Breast epithelium (tissue), 4 donors: ENCODE measurements around the gene NQO2. TPM values are rescaled to one million over a fixed set of nuclear protein-coding genes. Genes with fewer than 3 reads are reported as not detected.
"Not testable (repeated sequence)": the region's sequence is repeated elsewhere in the genome, so short reads cannot be mapped to it uniquely, and the experiment has no call there.

Source experiments
- DNase-seq, 2 donors: peaks; one replicate each; pipeline ENCODE4 v3.0.0-alpha.2; 2019; ENCODE audit warnings: low spot score in 2 of 2
- H3K27ac ChIP-seq, 2 donors: fragments of 200-600 bp; sonication (generic) in 1 of 2; one replicate each; pipeline ENCODE4 v1.5.1; 2016 to 2019; ENCODE audit warnings: mild to moderate bottlenecking in 1 of 2
- H3K27me3 ChIP-seq, 2 donors: fragments of 200-600 bp; sonication (generic) in 1 of 2; one replicate each; pipeline versions ENCODE4 v1.5.1 to v1.6.0; 2017 to 2019; ENCODE audit warnings: control low read depth in 1 of 2, mild to moderate bottlenecking in 1 of 2
- H3K36me3 ChIP-seq: fragments of 200-600 bp; one replicate; pipeline ENCODE4 v1.5.1; 2019
- H3K4me1 ChIP-seq, 2 donors: fragments of 200-600 bp; sonication (generic); one replicate each; pipeline ENCODE4 v1.5.1; 2016 to 2019; ENCODE audit warnings: control low read depth in 1 of 2
- H3K4me3 ChIP-seq, 3 donors: fragments of 200-600 bp; sonication (generic); 1 replicate in 2 of 3; 2 replicates in 1 of 3; pipeline ENCODE4 v1.5.1; 2016 to 2019; ENCODE audit warnings: mild to moderate bottlenecking in 3 of 3, moderate library complexity in 2 of 3
- H3K9me3 ChIP-seq, 2 donors: fragments of 200-600 bp; sonication (generic) in 1 of 2; one replicate each; pipeline ENCODE4 v1.5.1; 2016 to 2019; ENCODE audit warnings: control low read depth in 1 of 2
- CTCF ChIP-seq, 3 donors: fragments of 450-650 bp; IDR thresholded peaks; one replicate each; pipeline ENCODE4 v1.5.1; 2016 to 2017; ENCODE audit warnings: antibody characterized with exemption in 3 of 3, mild to moderate bottlenecking in 3 of 3, moderate library complexity in 3 of 3
- POLR2A ChIP-seq: fragments of 450-650 bp; IDR thresholded peaks from one replicate; pipeline ENCODE4 v1.6.1; 2016; ENCODE audit warnings: antibody characterized with exemption, mild to moderate bottlenecking, moderate library complexity
- POLR2AphosphoS5 ChIP-seq, 3 donors: sonication (generic); formaldehyde crosslinking; IDR thresholded peaks; one replicate each; pipeline ENCODE4 v1.6.1; 2017; ENCODE audit warnings: antibody characterized with exemption in 3 of 3
- intact Hi-C: fragments of 100-400 bp; cut with DNase I; formaldehyde crosslinking; loops from one replicate; pipeline ENCODE4 v1.15.1; 2023; ENCODE audit warnings: low total_unique reads
- total RNA-seq, 3 donors: library from RNA; depleted of rRNA; stranded (reverse); fragments of >200 nt; gene quantifications; one replicate each; pipeline ENCODE4 v1.1.0, GENCODE V29; 2016

The NQO2 gene
- total RNA-seq, 3 donors from 2014 or later: 23.6 to 64.6 (median 24.9) TPM

GRCh38 chr6:2969549-2969948 lies 30.1 kb upstream of the NQO2 start:
- intact Hi-C loops: no loop called here
- Histone ChIP-seq H3K4me1 (no peaks in the 10 kb centered on the region), H3K36me3 (no peaks in the 10 kb centered on the region), H3K9me3 (no peaks in the 10 kb centered on the region), H3K4me3 (no peak overlapping the region), H3K27ac (peak overlapping the region in 1 of 2 donors; percentile 7), H3K27me3 (no peaks in the 10 kb centered on the region)
- no peak for DNase-seq
- TF ChIP-seq POLR2A (no peak), CTCF (IDR thresholded peaks at IDR 0.05) (no peak), POLR2AphosphoS5 (IDR thresholded peaks at IDR 0.05) (no peak)

GRCh38 chr6:2970034-2970685 lies 29.5 kb upstream of the NQO2 start:
- no peak for TF ChIP-seq POLR2AphosphoS5 (IDR thresholded peaks at IDR 0.05)
- TF ChIP-seq CTCF (IDR thresholded peaks at IDR 0.05): no peak
- no peak for TF ChIP-seq POLR2A
- H3K4me1 ChIP-seq: no peaks in the 10 kb centered on the region
- H3K4me3 ChIP-seq: peak overlapping the region; percentile 72 to 90 (median 81)
- DNase-seq: no peak
- no peaks in the 10 kb centered on the region for H3K36me3 ChIP-seq
- peak overlapping the region; percentile 98 to 100 for H3K27ac ChIP-seq
- no peaks in the 10 kb centered on the region for H3K9me3 ChIP-seq
- no peaks in the 10 kb centered on the region for H3K27me3 ChIP-seq
- intact Hi-C loops: loop anchor here (2.0 kb wide), 1 partner anchor 69 kb away; no protein-coding TSS in a partner anchor

- TF ChIP-seq CTCF (IDR thresholded peaks at IDR 0.05): no peak
- no peak for TF ChIP-seq POLR2A
- no peak for TF ChIP-seq POLR2AphosphoS5 (IDR thresholded peaks at IDR 0.05)
- H3K27ac ChIP-seq: peak overlapping the region; percentile 98 to 100
- intact Hi-C loops: loop anchor here (2.0 kb wide), 1 partner anchor 70 kb away; no protein-coding TSS in a partner anchor
- no peaks in the 10 kb centered on the region for H3K9me3 ChIP-seq
- no peaks in the 10 kb centered on the region for H3K4me1 ChIP-seq
- peak overlapping the region; percentile 72 to 90 (median 81) for H3K4me3 ChIP-seq
- peak in 1 of 2 donors; percentile 70 for DNase-seq
- H3K27me3 ChIP-seq: no peaks in the 10 kb centered on the region
- no peaks in the 10 kb centered on the region for H3K36me3 ChIP-seq
These were observed 28.8 kb upstream of the NQO2 start for GRCh38 chr6:2970753-2971419.

- TF ChIP-seq CTCF (IDR thresholded peaks at IDR 0.05) (no peak), POLR2AphosphoS5 (IDR thresholded peaks at IDR 0.05) (peak; percentile 52 to 62 (median 56)), POLR2A (peak; percentile 35)
- peak; percentile 73 to 77 for DNase-seq
- Histone ChIP-seq H3K27ac (peak within 1 kb of the TSS; percentile 98 to 100), H3K36me3 (no peaks in the 10 kb centered on the region), H3K4me1 (no peaks in the 10 kb centered on the region), H3K4me3 (peak within 1 kb of the TSS; percentile 72 to 90 (median 81)), H3K9me3 (no peaks in the 10 kb centered on the region), H3K27me3 (no peaks in the 10 kb centered on the region)
- intact Hi-C loops: loop anchor here (2.0 kb wide), 1 partner anchor 71 kb away; no protein-coding TSS in a partner anchor
These were observed 28.1 kb upstream of the NQO2 start, which contains the start of gene SERPINB6 for GRCh38 chr6:2971420-2972218. TSS of gene SERPINB6 (minus strand) at chr6:2971567. CDS start at chr6:2959332, 12,235 bp downstream.

- H3K9me3 ChIP-seq, intact Hi-C loops, H3K4me1 ChIP-seq, H3K36me3 ChIP-seq, H3K27me3 ChIP-seq, DNase-seq: not testable (repeated sequence)
- peak overlapping the region; percentile 72 to 90 (median 81) for H3K4me3 ChIP-seq
- peak overlapping the region; percentile 98 to 100 for H3K27ac ChIP-seq
These were observed 27.5 kb upstream of the NQO2 start for GRCh38 chr6:2972219-2972487.

GRCh38 chr6:2972685-2973084 lies 27.0 kb upstream of the NQO2 start:
- H3K4me3 ChIP-seq, DNase-seq, H3K27ac ChIP-seq, H3K4me1 ChIP-seq, H3K9me3 ChIP-seq, intact Hi-C loops, H3K36me3 ChIP-seq, H3K27me3 ChIP-seq: not testable (repeated sequence)

GRCh38 chr6:2973180-2973579 lies 26.5 kb upstream of the NQO2 start:
- H3K36me3 ChIP-seq, intact Hi-C loops, H3K27ac ChIP-seq: not testable (repeated sequence)

More at GRCh38 chr6:2973180-2973579, 26.5 kb upstream of the NQO2 start:
- not testable (repeated sequence) for H3K27me3 ChIP-seq, H3K9me3 ChIP-seq, H3K4me1 ChIP-seq, H3K4me3 ChIP-seq
- peak in 1 of 2 donors; percentile 15 for DNase-seq
